Parathyroid adenoma (tissue), 2 donors: Measurements from ENCODE around the gene CPVL.

Experiments
- H2AFZ ChIP-seq: fragments of 300-600 bp; sonication (generic); one replicate; pipeline ENCODE4 v1.7.0; 2017; ENCODE audit warnings: antibody characterized with exemption, mild to moderate bottlenecking
- H3K27ac ChIP-seq: fragments of 300-600 bp; sonication (generic); one replicate; pipeline ENCODE4 v1.7.0; 2017
- H3K27me3 ChIP-seq: fragments of 300-600 bp; sonication (generic); one replicate; pipeline ENCODE4 v1.7.0; 2017; ENCODE audit warnings: low read length; ENCODE audit not compliant: control insufficient read depth, insufficient read depth
- H3K36me3 ChIP-seq: fragments of 300-600 bp; sonication (generic); one replicate; pipeline ENCODE4 v1.7.0; 2017; ENCODE audit warnings: low read length; ENCODE audit not compliant: control insufficient read depth, insufficient read depth
- H3K4me1 ChIP-seq: fragments of 300-600 bp; sonication (generic); one replicate; pipeline ENCODE4 v1.7.0; 2017; ENCODE audit warnings: control low read depth
- H3K4me2 ChIP-seq: fragments of 300-600 bp; sonication (generic); one replicate; pipeline ENCODE4 v1.7.0; 2017; ENCODE audit warnings: low read length
- H3K4me3 ChIP-seq: fragments of 300-600 bp; sonication (generic); one replicate; pipeline ENCODE4 v1.7.0; 2017; ENCODE audit warnings: low read depth, low read length
- H3K79me2 ChIP-seq: fragments of 300-600 bp; sonication (generic); one replicate; pipeline ENCODE4 v1.7.0; 2017; ENCODE audit warnings: control low read depth
- H3K9ac ChIP-seq: fragments of 300-600 bp; sonication (generic); one replicate; pipeline ENCODE4 v1.7.0; 2017; ENCODE audit warnings: mild to moderate bottlenecking
- H3K9me3 ChIP-seq: fragments of 300-600 bp; sonication (generic); one replicate; pipeline ENCODE4 v1.7.0; 2017; ENCODE audit warnings: low read length; ENCODE audit not compliant: control insufficient read depth
- TF ChIP-seq, protein P1 (sequence below): fragments of 300-600 bp; sonication (generic); IDR thresholded peaks from one replicate; pipeline ENCODE4 v1.7.0; 2017; ENCODE audit warnings: antibody characterized with exemption, mild to moderate bottlenecking
- donor health status: primary hyperparathyroidism.

The CPVL gene

DNA sequence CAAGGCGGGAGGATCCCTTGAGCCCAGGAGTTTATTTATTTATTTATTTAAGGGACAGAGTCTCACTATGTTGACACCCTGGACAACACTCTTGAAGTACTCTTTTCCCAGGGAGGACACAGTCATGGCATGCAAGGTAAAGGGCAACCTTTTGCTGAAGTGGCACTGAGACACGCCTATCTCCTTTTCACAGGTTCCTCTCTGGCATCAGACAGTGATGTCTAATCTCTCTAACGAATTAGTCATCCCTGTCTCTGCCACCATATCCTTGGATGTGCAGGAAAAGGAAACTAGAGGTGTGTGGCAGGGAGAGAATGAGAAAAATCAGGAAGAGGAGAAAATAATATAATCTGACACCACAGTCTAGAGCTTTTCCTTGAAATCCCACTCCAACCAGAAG, 19.5 kb downstream of the CPVL start:
- Histone ChIP-seq H3K27me3 (no peaks in the 10 kb centered on the region), H3K4me1 (no peaks in the 10 kb centered on the region), H3K4me3 (no peak overlapping the region), H3K79me2 (no peaks in the 10 kb centered on the region), H2AFZ (no peak overlapping the region), H3K27ac (no peak overlapping the region), H3K9ac (no peak overlapping the region), H3K36me3 (no peaks in the 10 kb centered on the region), H3K4me2 (no peak overlapping the region), H3K9me3 (no peaks in the 10 kb centered on the region)
- TF ChIP-seq, protein P1, sequence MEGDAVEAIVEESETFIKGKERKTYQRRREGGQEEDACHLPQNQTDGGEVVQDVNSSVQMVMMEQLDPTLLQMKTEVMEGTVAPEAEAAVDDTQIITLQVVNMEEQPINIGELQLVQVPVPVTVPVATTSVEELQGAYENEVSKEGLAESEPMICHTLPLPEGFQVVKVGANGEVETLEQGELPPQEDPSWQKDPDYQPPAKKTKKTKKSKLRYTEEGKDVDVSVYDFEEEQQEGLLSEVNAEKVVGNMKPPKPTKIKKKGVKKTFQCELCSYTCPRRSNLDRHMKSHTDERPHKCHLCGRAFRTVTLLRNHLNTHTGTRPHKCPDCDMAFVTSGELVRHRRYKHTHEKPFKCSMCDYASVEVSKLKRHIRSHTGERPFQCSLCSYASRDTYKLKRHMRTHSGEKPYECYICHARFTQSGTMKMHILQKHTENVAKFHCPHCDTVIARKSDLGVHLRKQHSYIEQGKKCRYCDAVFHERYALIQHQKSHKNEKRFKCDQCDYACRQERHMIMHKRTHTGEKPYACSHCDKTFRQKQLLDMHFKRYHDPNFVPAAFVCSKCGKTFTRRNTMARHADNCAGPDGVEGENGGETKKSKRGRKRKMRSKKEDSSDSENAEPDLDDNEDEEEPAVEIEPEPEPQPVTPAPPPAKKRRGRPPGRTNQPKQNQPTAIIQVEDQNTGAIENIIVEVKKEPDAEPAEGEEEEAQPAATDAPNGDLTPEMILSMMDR = no peak

DNA sequence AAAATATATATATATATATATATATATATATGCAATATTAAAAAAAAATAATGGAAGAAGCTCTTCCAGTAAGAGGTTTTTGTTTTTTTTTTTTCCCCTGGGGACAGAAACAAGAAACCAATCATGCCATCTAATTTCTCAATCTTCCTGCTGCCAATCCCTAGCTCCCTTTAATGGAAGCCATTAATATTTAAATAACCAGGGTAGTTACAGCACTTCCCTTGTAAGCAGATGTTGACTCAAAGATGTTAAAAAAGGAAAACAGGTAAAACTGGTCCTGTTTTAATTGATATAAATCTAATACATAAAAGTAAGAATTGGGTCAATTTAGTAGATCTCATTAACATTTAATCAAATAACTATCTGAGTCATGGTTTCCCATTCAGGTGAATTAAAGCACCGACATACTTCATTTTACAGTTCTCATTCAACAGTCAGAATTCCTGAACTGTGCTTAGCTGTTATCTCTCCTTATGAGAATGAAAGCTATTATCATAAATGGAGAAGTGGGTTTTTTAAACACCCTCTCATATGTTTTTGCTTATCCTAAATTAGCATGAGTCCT, 22.6 kb downstream of the CPVL start:
- H3K4me2 ChIP-seq = no peak overlapping the region
- no peaks in the 10 kb centered on the region for H3K27me3 ChIP-seq
- no peaks in the 10 kb centered on the region for H3K4me1 ChIP-seq
- no peaks in the 10 kb centered on the region for H3K9me3 ChIP-seq
- no peaks in the 10 kb centered on the region for H3K36me3 ChIP-seq
- H3K27ac ChIP-seq = no peak overlapping the region
- no peak overlapping the region for H2AFZ ChIP-seq
- H3K4me3 ChIP-seq = no peak overlapping the region
- no peaks in the 10 kb centered on the region for H3K79me2 ChIP-seq
- no peak overlapping the region for H3K9ac ChIP-seq
- TF ChIP-seq, protein P1 = no peak

DNA sequence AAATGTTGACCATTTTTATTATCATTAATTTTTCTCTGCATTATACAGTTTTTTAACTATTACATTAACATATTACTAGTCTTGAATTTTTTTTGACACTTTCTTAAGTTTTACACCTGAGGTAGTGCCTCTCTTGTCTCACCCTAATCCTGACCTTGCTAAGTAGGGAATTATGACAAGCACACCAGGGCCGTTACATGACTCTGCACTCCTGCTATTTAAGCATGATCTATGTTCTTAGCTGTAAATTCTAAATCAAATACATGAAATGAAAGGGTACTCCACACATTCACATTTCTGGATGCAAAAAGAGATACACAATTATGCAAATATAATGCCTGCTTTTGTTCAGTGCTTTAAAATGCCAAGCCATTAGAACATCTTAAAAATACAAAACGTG, 23.6 kb downstream of the CPVL start:
- Histone ChIP-seq H3K4me2 (no peak overlapping the region), H3K27me3 (no peaks in the 10 kb centered on the region), H3K27ac (no peak overlapping the region), H3K9ac (no peak overlapping the region), H3K4me1 (no peaks in the 10 kb centered on the region), H3K4me3 (no peak overlapping the region), H3K9me3 (no peaks in the 10 kb centered on the region), H3K79me2 (no peaks in the 10 kb centered on the region), H2AFZ (no peak overlapping the region), H3K36me3 (no peaks in the 10 kb centered on the region)
- TF ChIP-seq, protein P1 = no peak

DNA sequence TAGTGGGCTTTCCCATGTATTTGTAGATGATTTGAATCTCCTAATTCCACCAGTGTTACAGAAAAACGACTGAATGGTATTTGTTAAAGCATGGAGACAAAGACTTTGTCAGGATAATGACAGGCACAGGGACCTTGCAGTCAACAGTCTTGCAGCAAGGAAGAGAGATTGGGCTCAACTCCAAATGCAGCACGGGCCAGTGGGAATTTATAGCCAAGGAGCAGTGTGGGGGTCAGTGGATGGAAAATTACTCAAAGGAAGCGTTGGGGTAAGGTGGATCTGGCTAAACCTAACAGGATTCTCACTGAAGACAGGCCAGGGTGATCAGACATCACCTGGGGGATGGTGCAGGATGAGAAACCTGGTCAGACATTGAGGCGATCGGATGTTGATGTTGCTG, 24.3 kb downstream of the CPVL start:
- Histone ChIP-seq H2AFZ (no peak overlapping the region), H3K9ac (no peak overlapping the region), H3K4me2 (no peak overlapping the region), H3K27ac (no peak overlapping the region), H3K4me3 (no peak overlapping the region), H3K9me3 (no peaks in the 10 kb centered on the region), H3K27me3 (no peaks in the 10 kb centered on the region), H3K36me3 (no peaks in the 10 kb centered on the region), H3K4me1 (no peaks in the 10 kb centered on the region), H3K79me2 (no peaks in the 10 kb centered on the region)
- TF ChIP-seq, protein P1 = no peak

DNA sequence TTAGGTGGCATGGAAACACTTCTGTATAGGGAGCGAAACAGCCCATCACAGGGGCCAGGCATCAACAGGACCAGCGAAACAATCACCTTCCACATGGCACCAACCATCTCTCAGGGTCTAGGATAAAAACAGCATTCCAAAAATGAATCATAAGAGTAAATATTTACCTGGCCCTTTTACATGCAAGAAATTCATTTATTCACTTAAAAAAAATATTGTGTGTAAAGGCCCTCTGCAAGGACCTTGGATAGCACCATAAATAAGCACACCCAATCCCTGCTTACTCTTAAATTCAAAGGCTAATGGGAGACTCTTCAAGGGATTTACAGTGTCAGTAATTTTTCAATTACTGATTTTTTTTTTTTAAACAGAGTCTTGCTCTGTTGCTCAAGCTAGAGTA, 25.4 kb downstream of the CPVL start:
- no peaks in the 10 kb centered on the region for H3K36me3 ChIP-seq

More for the DNA sequence above, 25.4 kb downstream of the CPVL start:
- Histone ChIP-seq H3K4me1 (no peaks in the 10 kb centered on the region), H3K4me3 (no peak overlapping the region), H3K9ac (no peak overlapping the region), H3K79me2 (no peaks in the 10 kb centered on the region), H3K9me3 (no peaks in the 10 kb centered on the region), H3K27ac (no peak overlapping the region), H3K4me2 (no peak overlapping the region), H3K27me3 (no peaks in the 10 kb centered on the region), H2AFZ (no peak overlapping the region)
- TF ChIP-seq, protein P1 = no peak
